HG02610 (cell line): Measurements from ENCODE around the gene MZB1.

Experiments used
- ATAC-seq: cut with Tn5 transposase; IDR thresholded peaks from one replicate; pipeline ENCODE4 v1.9.1; 2021; ENCODE audit warnings: mild to moderate bottlenecking, moderate library complexity; ENCODE audit not compliant: unreplicated experiment

Gene MZB1, protein sequence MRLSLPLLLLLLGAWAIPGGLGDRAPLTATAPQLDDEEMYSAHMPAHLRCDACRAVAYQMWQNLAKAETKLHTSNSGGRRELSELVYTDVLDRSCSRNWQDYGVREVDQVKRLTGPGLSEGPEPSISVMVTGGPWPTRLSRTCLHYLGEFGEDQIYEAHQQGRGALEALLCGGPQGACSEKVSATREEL

DNA sequence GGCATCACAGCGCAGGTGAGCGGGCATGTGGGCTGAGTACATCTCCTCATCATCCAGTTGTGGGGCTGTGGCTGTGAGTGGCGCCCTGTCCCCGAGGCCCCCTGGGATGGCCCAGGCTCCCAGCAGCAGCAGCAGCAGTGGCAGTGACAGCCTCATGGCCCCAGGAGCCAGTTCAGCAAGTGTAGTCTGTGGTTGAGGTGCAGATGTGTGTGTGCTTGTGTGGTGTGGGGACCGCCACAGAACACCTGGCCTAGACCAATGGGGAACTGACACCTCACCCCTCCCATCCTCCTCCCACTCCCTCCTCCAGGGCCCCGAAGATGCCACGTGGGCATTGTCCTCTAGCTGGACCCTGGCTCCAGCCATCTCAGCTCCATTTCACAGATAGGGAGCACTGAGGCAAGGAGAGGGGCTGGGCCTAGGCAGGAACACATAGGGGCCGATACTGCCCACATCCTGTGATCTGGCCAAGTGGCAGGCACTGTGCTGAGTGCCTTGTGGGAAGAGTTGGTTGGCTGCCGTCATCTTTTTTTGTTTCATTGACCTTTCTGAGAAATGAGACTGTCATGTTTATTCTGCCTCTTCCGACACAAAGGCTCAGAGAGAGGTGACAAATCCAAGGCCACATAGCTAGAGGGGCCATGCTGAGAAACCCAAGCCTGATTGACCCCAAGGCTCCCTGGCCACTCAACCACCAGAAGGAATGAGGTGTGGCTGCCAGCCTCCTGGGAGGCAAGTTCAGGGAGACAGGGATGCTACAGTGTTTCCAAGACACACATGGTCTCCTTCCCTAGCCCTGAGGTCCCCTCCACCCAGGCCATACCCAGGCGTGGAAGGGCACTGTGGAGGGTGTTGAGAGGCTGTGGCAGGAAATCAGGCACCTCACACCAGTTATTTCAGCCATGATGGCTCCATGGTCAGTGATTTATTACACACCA, at the start of gene MZB1:
Gene MZB1, minus strand, starts transcription at position 213 of the 938 bp plus-strand sequence. Its CDS starts 57 bp downstream, at position 156.
- peak; percentile 45 for ATAC-seq

DNA sequence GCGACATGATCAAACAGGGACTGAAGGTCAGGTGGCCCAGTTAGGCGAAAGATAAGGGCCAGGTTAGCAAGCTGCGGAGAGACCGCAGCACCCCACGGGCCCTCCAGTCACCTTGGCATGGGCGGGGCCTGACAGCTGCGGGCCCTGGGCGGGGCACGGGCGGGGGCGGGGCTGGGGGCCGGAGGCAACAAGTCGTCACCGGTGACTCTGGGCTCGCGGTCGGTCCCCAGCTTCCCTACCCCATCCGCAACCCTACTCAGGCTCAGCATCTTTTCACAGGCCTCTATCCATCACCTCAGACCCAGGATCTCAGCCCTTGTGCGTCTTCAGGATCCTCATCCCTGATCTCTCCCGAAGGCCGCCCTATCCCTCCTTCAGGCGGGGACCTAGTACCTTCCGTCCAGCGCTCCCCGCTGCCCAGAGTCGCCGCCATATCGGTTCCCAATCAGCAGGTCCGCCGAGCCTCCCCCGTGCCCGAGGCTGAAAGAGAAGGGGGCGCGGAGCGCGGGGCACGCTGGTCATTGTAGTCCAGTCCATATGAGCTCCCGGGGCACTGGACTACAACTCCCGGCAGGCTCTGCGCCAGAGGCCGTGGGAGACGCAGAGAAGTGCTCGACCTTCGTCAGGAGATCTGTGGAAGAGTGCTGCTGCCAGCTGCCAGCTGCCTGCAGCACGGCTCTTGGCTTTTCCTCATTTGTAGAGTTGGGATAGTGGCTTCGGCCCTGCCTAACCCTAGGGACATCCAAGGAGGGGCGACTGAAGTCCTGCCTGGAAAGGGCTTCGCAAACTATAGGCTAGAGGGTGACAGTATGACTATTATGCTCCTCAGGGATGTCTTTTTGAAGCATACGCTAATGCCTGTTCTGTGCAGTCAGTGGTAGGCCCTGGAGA, 49.5 kb upstream of the MZB1 start, which contains the start of gene DNAJC18:
Gene DNAJC18, minus strand, starts transcription at position 513 of the 891 bp plus-strand sequence. Its CDS starts 80 bp downstream, at position 433.
- peak; percentile 83 for ATAC-seq

DNA sequence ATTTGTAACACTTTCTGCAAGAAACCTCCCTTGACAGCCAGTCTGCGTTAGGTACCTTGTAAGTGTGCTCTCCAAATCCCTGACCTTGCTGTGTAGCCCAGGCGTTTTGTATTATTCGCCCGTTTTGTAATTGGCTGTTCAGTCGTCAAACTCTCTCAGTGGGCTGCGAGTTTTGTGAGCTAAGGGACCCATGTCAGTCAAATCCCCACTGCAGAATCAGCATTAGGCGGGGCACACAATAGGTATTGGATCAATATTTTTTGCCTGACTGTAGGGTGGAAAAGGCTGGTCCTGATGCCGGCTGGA, 48.9 kb upstream of the MZB1 start:
- no peak for ATAC-seq

DNA sequence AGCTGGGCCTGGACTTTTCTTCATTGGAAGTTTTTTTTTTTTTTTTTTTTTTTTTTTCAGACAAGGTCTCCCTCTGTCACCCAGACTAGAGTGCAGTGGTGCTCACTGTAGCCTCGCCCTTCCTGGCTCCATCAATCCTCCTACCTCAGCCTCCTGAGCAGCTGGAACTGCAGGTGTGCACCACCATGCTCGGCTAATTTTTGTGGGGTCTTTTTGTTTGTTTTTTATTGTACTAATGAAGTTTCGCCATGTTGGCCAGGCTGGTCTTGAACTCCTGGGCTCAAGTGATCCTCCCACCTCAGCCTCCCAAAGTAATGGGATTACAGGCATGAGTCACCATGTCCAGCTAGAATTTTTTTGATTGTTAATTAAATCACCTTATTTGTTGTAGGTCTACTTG, 46.0 kb upstream of the MZB1 start:
- ATAC-seq: no peak

DNA sequence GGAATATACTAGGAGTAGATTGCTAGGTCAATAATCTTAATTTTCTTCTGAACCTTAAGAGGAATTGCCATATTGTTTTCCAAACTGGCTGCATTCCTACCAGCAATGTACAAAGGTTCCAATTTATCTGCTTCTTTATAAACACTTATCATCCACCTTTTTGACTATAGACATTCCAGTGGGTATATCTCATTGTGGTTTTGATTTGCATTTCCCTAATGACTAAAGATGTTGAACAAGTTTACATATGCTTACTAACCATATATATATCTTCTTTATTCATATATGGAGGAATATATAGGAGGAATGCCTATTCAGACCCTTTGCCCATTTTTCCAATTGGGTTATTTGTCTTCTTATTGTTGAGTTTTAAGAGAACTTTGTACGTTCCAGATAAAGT, 42.0 kb upstream of the MZB1 start:
- ATAC-seq: no peak

DNA sequence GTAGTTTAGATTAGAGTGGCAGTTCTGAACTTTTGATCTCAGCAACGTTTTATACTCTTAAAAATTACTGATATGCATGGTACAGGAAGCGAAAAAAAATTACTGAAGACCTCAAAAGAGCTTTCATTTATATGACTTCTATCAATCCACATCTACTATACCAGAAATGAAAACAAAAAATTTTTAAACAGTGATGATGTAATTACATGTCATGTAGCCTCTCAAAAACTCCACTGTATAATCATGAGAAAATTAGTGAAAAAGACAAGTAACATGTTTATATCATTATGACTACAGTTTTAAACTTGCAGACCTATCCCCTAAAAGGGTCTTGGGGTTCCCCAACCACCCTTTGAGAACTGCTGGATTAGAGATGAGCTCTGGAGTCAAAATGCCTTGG, 40.3 kb upstream of the MZB1 start:
- no peak for ATAC-seq

DNA sequence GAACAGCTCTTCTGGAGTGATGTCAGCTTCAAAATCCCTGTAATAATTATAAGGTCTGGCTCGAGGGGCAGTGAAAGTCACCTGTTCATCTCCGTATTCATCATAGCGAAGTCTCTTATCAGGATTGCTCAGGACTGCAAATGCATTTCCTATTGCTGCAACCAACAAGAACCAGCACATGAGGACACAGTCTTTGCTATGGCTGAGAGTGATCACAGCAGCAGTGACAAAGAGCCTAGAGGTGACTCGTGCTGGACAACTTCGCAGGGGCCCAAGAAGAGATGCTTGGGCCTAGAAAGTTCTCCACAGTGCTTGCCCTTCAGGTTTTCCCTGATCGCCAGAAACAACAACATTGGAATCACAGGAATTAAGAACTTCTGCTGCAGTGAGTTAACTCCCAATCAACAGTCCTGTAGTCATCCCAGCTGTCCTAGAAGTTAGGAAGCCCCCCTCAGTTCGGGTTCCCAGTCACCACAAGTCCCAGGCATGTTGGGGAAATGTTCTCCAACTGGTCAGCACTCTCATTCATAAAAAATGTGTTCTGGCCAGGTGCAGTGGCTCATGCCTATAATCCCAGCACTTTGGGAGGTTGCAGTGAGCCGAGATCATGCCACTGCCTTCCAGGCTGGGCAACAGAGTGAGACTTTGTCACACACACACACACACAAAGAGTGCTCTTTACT, 36.6 kb upstream of the MZB1 start:
- ATAC-seq: no peak

DNA sequence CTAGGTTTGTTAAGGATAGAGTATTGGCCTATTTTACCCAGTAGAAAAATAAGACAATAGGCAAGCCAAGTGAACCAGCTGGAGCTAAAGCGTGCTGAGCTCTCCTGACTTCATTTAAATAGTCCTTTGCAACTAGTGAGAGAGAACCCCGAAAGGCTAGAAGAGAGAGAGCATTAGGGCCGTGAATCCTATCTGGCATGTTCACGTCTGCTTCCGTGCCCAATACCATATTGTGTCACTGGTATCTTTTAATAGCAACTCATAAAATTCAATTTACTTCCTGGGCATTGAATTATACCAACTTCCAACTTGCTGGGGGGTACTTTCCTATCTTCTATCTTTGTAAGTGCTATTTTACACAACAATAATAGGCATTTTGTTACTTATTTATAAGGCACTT, 35.8 kb upstream of the MZB1 start:
- no peak for ATAC-seq

DNA sequence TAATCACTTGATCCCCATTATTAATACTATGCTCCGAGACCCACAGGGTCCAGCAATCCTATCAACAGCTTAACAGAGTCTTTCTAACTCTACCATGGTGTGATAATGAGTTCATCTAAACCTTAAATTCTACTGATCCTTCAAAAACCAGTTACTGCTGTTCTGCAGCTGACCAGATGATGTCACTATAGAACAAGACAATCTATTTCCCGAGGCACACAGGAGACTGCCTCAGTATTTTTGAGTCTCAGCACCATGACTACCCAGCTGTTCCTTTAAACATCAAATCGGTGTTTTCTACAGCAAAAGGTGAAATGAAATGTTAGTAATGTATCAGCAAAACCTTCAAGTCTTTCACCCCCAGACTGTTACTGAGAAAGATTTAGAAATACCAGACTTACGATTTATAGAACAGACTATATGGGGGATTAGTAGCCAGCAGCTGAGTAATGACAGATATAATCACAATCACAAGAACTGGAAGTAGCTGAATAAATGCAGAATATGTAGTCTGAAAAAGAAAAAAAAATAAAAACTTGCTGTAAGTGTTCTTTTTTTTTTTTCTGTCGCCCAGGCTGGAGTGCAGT, 32.7 kb upstream of the MZB1 start:
- ATAC-seq: peak; percentile 83

DNA sequence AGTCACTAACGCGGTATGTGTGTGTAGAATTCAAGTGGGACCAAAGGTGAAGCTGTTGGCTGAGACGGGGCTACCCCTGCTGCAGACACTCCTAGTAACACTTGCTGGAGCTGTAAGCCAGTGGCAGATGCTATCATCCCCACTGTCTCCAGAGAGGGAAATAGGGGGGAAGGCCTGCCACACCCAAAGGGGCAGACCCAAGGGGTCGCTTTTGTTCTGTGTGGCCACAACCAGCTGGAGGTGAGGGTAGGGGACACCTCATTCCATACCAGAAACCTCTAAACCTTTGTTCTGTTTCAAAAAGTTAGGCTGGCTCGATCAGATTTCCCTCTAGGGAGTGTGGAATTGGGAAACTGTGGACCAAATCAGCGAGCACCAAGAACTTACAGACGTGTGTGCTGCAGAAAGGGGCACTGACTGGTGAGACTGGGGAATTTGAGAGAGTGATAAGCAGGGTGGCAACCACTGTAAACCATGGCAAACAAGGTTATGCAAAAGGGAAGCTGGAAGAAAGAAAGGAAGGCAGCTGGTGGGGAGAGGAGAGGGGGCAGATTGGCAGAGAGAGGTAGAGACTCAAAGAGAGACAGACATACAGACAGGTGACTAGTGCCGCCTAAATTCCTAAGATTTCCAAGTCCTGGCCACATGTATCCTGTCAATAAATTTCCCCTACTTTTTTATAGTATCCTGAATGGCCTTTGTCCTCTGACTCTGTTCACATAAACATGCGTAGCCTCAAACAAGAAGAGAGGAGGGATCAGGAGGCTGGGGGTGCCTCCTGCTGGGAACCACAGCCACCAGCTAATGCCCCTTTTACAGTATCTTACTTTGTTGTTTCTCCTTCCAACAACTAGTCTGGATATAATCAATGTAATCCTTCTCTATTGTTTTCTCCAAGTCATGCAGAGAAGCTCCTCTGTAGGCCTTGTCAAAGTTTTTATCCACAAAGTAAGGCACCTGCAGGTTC, 29.8 kb upstream of the MZB1 start:
- no peak for ATAC-seq

DNA sequence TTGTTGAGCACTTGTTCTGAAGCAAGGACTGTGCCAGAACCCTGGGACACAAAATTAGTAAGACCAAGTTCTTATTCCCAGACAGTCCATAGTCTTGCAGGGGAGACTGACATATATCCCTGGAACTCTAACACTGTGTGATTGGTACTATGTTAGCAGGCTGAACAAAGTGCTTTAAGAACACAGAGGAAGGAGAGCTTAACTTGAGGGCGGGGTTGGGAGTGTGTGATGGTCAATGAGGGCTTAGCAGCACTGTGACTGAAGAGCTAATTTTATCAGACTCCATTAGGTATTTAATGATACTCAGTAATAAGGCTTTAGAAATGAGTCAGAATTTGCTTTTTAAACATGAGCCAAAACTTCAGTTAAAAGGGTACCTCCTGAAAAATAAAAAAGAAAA, 29.1 kb upstream of the MZB1 start:
- ATAC-seq: no peak

DNA sequence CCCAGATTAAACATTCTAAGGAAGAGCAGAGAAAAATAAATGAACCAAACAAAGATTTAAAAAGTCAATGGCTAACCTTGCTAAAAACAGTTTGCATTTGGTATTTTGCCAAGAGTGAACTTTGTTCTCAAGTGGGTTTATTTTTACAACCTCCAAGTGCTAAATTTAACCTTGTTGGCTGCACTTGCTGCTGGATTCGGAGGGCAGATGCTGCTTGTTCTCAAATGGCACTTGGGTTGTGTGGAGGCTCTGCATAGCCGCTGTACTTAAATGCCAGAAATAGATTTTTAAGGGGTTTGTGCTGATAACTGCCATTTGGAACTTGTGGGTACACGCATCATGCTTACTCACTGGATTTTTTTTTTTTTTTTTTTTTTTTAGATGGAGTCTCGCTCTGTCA, 27.5 kb upstream of the MZB1 start:
- no peak for ATAC-seq

DNA sequence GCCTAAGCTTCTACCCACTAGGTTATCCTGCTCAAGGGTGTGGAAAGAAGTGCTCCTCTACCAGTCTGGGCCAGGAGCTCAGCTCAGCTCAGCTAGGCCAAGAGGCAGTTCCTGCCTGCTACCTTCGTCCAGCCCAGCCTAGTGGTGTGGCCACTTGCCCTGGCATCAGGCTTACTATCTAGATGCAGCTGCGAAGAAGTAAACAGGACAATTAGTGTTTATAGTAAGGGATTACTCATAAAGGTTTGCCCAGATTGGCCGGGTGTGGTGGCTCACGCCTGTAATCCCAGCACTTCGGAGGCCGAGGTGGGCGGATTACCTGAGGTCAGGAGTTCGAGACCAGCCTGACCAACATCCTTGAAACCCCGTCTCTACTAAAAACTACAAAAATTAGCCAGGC, 26.9 kb upstream of the MZB1 start:
- ATAC-seq: no peak

DNA sequence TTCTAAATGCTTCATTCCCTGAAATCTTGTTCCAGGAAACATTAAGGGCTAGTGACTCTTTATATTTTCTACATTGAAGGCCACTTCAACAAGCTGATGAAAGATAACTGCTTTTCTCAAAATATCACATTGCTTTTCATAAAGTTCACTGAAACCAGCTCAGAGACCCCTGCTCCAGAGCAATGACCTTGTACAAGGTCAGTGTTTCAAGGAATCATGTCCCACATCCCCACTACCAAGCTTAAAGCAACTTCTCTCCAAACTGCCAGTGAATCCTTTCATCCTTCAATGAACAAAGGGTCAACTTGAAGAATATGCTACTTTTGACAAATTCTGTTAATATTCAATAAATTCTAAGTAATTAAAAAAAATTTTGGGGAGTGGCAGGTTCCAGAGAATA, 26.2 kb upstream of the MZB1 start:
- ATAC-seq: no peak

DNA sequence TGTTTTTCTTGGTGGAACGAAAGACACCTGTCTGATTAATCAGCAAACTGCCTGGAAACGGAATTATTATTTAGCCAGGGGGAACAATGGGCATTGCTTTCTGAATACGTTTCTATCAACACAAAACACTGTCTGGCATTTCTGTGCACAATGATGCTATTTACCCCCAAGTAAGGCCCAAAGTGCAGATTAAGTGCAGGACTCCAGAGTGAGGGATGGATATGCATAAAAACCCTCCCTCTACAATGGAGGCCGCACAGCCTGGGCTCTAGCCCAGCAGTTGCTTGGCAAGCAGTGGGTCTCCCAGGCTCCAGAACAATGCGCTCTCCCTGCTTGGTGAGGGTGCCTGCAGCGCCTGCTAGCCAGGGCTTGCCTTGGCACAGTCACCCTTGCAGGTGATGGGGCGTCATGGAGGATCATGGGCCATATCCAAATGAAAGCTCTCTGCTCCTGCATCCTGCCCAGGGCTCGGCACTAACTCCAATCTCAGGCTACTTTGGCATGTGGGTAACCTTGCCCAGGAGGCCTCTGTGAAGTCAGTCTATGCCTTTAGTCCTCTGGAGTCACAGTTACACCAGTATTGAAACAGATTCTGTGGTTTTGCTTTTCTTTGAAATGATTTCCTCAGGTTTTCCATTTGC, 25.6 kb upstream of the MZB1 start:
- ATAC-seq: no peak

DNA sequence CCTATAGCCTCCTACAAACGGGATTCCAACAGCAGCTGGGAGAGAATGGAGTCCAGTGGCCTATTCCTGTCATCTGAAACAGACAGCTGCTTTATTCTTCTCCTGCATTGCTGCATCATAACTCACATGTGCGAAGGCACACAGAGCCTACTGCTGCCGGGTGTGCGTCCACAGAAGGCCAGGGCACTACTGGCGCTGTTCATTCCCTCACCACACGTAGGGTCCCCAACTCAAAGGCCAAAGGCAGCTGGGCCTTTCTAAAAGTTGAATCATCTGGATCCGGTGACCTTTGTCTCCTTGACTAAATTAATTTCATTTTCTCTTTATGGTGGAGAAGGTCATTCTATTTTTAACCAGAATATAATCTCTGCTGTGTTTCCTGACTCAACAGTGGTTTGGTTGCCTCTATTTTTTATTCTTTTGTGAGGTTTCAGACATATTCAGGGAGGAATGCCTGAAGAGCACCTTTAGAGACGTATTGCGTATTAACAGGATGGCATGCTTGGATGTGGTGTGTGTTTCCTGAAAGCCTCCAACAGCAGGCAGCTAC, 24.9 kb upstream of the MZB1 start:
- ATAC-seq: no peak

DNA sequence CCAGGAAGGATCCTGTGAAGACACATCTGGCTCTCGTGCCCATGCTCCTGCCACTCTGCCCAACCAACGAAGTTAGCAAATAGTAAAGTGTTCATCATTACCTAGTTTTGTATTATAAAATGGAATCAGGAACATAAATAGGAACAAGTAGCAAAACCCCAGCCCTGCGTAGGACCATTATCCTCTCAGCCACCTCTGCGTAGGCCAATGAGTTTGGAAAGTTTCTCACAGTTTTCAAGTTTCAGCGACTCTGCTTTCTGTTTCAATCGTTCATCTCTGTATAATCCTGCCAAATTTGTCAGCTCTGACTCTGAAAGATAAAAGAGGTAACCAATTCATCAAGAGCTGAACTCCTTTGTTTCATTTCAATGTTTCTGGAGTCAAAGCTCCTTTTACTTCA, 24.2 kb upstream of the MZB1 start:
- ATAC-seq: peak; percentile 56

DNA sequence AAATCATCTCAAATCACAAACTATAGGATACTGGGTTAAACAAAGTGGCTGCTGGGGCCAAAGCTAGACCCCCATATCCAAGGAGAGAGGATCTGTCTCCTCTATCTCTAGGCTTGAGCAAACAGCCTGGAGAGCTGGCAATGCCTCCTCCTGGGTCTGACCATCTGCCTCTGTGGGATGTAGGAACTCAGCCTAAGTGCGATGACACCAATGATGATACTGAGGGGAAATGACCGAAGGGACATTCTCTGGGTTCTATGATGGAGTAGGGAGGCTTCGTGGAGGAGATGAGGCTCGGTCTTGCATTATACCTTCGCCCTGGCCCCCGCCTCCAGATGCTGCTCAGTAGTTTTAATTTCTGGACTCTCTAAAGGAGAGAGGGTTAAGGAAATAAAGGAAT, 23.4 kb upstream of the MZB1 start:
- ATAC-seq: no peak
